ENCODE data around the gene COL9A3.

COL9A3 gene

GRCh38 chr20:62876501-62876901 is 59.7 kb downstream of the COL9A3 start:
- in situ Hi-C loops (cut with MboI; ENCODE audit: low sequenced_read_pairs), result no loop called here

GRCh38 chr20:62876902-62877816 is 60.3 kb downstream of the COL9A3 start:
- in situ Hi-C loops (cut with MboI; ENCODE audit: low sequenced_read_pairs), result no loop called here

GRCh38 chr20:62878244-62879038 is 61.6 kb downstream of the COL9A3 start:
- in situ Hi-C loops (cut with MboI; ENCODE audit: low sequenced_read_pairs), result no loop called here

- in situ Hi-C loops (cut with MboI; ENCODE audit: low sequenced_read_pairs), result no loop called here
These were observed 62.7 kb downstream of the COL9A3 start for GRCh38 chr20:62879275-62880146.

- in situ Hi-C loops (cut with MboI; ENCODE audit: low sequenced_read_pairs), result no loop called here
These were observed 63.5 kb downstream of the COL9A3 start for GRCh38 chr20:62880147-62880934.

GRCh38 chr20:62880935-62881661 is 64.2 kb downstream of the COL9A3 start:
- in situ Hi-C loops (cut with MboI; ENCODE audit: low sequenced_read_pairs), result no loop called here

GRCh38 chr20:62881662-62882395 is 65.0 kb downstream of the COL9A3 start:
- in situ Hi-C loops (cut with MboI; ENCODE audit: low sequenced_read_pairs), result no loop called here

- in situ Hi-C loops (cut with MboI; ENCODE audit: low sequenced_read_pairs), result no loop called here
These were observed 65.6 kb downstream of the COL9A3 start for GRCh38 chr20:62882426-62882825.

GRCh38 chr20:62884556-62884955 is 67.7 kb downstream of the COL9A3 start:
- in situ Hi-C loops (cut with MboI; ENCODE audit: low sequenced_read_pairs), result no loop called here

- in situ Hi-C loops (cut with MboI; ENCODE audit: low sequenced_read_pairs), result no loop called here
These were observed 68.4 kb downstream of the COL9A3 start for GRCh38 chr20:62885046-62885895.

GRCh38 chr20:62885896-62886708 is 69.3 kb downstream of the COL9A3 start:
- in situ Hi-C loops (cut with MboI; ENCODE audit: low sequenced_read_pairs), result no loop called here

GRCh38 chr20:62886709-62887058 is 69.8 kb downstream of the COL9A3 start:
- in situ Hi-C loops (cut with MboI; ENCODE audit: low sequenced_read_pairs), result no loop called here

- in situ Hi-C loops (cut with MboI; ENCODE audit: low sequenced_read_pairs), result no loop called here
These were observed 70.5 kb downstream of the COL9A3 start for GRCh38 chr20:62887152-62887859.

- in situ Hi-C loops (cut with MboI; ENCODE audit: low sequenced_read_pairs), result no loop called here
These were observed 71.0 kb downstream of the COL9A3 start for GRCh38 chr20:62887860-62888239.

- in situ Hi-C loops (cut with MboI; ENCODE audit: low sequenced_read_pairs), result no loop called here
These were observed 71.6 kb downstream of the COL9A3 start for GRCh38 chr20:62888406-62888805.

GRCh38 chr20:62888910-62889309 is 72.1 kb downstream of the COL9A3 start:
- in situ Hi-C loops (cut with MboI; ENCODE audit: low sequenced_read_pairs), result no loop called here

- in situ Hi-C loops (cut with MboI; ENCODE audit: low sequenced_read_pairs), result no loop called here
These were observed 72.6 kb downstream of the COL9A3 start for GRCh38 chr20:62889411-62889810.

Data from HL-60/S4 treated with phorbol 12-myristate 13-acetate at 8.2 ng/mL for 4 days and 3 days (cell line).